Activated CD4-positive, alpha-beta T cell treated with anti-CD3 and anti-CD28 coated beads, Interleukin-2, amount 50 U/mL, for 16 hours (primary cell): ENCODE results near the gene FGF2.
"Not testable (repeated sequence)": the region's sequence is repeated elsewhere in the genome, so short reads cannot be mapped to it uniquely, and the experiment has no call there.

Experiments used
- DNase-seq: peaks from one replicate; pipeline ENCODE4 v3.0.0-alpha.2; 2020

FGF2 gene

GRCh38 chr4:122849789-122850188 lies 23.2 kb downstream of the FGF2 start:
- not testable (repeated sequence) for DNase-seq

GRCh38 chr4:122851568-122851967 lies 24.9 kb downstream of the FGF2 start:
- DNase-seq, result no peak

DNA sequence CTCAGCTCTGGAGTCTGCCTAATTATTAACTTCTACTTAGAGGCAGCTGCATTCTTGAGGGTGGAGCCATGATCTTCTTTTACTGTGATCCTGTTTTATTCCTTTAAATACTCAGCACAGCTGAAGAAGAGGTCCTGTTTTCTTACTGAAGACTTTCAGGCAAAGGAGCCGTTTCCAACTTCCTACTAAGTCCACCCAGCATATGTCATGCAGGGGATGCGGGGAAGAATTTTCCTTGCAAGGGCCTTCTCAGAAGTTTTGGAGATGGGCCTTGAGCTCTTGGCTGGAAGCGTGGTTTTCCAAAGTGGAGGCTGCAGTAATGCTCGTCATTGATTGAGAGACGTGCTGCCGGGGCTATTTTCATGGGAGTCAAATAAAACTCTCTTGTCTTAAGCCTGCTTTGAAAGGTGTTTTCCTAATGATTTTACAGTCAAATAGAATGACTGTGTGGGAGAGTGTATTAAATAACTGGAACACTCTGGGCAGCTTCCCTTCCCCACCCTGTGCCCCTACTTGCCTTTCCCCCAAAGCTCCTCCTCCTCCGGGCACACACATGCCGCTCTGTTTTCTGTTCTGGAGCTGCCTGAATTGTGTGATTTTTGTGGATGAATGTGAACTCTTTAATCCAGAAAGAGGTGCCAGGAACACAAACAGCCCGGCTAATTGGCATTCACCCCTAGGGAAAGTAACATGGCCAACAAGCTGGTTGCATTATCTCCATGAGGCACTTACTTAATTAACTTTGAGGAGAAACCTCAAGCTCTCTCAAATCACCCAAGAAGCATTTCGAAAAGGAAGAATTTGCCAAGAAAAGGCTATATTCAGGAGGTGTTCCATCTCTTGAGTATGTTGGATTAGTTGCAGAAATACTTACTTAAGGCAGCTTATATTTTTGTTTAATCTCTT lies 28.1 kb downstream of the FGF2 start:
- no peak for DNase-seq

DNA sequence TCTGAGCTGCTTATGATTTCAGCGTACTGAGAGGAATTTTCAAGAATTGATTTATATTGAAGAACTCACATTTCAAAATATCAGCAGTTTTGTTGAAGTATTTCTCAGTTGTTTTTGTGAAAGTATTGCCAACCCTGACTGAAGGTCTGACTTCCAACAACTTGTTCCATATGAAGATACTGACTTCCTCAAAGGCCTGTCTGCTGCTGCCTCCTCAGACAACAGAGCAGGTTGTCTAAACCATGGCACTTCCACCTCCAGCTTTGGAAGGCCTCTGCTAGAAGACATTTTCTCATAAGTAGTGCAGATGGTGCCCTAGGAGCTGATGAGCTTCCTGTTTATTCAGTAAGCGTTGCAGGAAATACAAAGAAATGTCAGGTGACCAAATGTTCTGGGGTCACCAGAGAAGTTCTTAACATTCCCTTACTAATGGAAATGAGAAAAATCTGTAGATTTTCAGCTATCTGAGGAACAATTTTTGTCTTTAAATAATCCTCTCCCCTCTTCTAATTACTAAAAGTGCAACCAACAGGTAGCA lies 28.8 kb downstream of the FGF2 start:
- DNase-seq, result no peak

DNA sequence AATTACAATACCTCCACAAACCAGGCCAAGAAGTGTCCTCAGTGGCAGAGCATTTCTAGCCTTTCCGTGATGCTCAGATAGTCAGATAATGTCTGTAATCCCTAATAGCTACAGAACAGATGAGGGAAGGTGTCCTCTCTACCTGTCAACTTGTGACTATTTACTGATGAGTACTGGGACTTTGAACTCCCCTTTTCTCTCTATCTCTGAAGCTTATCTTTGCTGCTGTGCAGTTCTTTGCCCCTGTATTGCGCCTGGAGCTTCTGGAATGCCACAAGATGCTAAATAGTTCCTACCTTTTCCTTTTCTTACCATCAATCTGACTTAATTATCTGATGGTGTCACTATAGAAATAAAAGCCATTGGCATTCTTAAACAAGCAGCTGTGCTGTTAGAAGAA lies 30.5 kb downstream of the FGF2 start:
- DNase-seq, result no peak

- no peak for DNase-seq
These were observed 32.1 kb downstream of the FGF2 start for GRCh38 chr4:122858705-122859104.

DNA sequence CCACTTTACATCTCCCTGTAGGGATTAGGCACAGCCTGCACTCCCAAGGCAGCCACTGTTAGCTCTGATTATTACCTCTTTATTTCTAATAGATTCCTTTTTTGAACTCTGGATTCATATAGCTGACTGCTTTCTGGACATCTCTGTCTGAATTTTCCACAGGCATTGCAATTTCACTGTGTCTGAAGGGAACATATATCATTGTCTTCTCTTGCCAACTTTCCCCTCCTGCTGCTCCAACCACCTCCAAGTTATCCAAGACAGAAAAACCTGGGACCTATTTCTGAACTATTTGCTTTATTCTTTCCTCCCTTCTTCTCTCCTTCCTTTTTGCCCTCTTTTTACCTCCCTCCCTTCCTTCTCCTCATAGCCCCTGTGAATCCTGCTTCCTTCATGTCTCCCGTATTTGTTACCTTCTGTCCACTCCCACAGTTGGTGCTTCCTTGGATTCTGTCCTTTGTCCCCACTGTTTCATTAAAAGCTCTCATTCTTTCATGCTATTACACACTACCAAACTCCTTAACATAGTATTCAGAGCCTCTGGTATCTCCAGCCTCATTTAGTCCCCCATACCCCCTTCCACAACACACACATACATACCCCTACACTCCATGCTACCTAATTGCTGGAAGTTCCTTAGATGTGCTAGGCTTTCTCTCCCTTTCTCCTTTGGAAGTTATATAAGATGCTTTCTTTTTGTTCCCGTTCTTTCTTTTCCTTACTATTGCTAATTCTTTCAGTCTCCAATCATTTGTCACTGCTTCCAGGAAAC lies 34.7 kb downstream of the FGF2 start:
- DNase-seq, result no peak

- DNase-seq, result no peak
These were observed 37.0 kb downstream of the FGF2 start for GRCh38 chr4:122863639-122864038.

GRCh38 chr4:122865425-122865824 lies 38.8 kb downstream of the FGF2 start:
- no peak for DNase-seq

DNA sequence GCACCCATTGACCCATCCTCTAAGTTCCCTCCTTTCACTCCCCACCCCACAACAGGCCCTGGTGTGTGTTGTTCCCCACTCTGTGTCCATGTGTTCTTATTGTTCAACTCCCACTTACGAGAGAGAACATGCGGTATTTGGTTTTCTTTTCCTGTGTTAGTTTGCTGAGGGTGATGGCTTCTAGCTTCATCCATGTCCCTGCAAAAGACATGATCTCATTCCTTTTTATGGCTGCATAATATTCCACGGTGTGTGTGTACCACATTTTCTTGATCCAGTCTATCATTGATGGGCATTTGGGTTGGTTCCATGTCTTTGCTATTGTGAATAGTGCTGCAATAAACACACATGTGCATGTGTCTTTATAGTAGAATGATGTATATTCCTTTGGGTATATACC lies 41.6 kb downstream of the FGF2 start:
- not testable (repeated sequence) for DNase-seq

- DNase-seq, result no peak
These were observed 46.5 kb downstream of the FGF2 start for GRCh38 chr4:122873146-122873545.

DNA sequence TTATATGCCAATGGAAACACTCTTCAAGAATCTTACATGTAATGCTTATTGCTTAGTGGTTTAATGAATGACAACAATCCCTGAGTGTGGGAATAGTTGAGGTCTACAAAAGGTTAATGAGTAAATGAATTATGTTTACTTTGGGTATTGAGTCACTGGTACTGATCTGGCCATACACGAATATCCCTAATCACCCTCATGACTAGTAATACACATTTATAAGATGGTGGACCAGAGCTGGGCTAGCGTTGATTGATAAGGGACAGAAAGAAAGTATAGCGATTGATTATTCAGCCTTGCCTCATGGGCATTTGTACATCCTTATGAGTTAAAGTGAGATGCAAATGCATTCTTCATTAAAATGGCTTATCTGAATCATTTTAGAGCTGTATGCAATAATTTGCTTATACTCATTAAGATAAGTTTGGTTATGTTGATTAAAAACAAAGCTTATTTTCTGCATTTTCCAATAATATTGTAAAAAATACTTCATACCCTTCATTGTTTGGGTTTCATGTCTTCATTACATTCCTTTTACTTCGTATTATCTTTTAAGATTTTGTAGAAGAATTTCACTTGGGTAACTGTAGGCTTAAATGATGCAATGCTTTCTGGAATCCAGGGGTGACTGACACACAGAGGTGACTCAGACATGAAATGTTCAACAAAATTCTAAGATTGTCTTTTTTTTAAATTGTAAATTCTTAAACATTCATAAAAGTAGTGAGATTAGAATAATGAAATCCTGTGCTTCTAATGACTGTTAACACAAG lies 47.4 kb downstream of the FGF2 start:
- no peak for DNase-seq

DNA sequence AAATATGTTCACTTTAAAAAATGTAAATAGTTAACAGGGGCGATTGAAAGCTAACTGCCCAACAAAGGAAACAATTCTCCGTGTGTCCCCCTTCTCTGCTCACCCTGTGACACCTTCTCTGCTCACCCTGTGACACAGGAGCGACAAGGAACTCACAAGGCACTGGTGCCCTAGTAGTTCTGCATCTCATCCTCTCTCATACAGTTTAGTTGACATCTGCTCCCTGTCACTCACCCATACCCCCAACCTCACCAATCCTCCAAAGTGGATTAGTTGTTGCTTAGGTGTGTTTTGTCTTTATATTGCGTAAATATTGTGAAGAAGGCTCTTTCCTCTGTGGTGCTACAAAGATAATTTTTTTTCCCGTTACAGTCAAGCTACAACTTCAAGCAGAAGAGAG lies 49.3 kb downstream of the FGF2 start:
- no peak for DNase-seq

DNA sequence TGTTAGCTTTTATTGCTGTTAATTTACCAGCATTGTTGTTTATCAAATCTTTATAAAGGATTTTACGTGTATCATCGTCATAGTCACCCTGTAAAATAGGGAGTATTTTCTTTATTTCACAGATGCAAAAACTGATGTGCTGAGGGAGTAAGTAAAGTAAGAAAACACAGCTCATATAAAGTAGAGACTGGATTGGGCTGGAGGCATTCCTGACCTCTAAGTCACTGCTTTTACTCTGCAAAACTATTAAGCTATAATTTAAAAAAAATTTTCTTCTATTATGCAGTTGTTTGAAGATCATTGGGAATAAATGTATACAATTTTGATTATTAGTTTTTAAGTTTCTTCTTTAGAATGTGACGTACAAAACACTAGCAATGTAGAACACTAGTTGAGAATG lies 49.8 kb downstream of the FGF2 start:
- no peak for DNase-seq

GRCh38 chr4:122879001-122879400 lies 52.4 kb downstream of the FGF2 start:
- no peak for DNase-seq

DNA sequence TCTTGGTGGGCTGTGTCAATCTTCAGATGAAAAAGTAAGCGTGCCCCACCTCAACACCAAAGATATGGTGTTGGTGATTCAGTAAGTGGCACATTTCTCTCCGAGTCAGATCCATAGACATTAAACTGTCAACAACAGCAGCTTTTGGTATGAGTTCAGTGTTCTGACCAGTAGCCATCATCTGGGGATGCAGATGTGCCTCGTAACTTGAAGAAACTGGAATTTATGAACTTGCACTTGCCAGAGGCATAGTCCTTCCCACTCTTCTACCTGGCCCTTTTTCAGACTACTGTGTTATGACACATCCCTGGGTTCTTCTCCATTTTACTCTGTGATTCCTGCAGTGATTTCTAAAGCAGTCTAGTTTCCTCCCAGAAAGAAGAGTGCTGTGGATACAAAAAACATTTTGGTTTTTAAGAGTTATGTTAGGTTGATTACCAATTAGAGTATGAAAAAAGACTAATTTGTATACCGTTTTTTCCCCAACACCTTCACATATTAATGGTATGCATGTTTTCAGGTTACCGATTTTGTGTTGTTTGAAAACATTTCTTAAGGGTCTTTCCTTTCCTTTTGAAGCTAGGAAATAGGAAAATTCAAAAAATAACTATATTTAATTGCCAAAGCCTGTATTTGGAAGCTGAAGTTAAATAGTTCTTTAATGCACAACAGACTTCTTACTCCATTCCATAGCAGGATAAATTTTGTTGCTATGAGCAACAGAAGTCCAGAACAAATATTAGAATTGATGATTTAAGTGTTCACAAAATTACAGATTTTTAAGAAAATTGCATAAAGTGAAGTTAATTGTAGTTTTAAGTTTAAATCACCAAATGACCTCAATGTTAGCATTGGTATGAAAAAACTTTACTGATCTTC lies 56.5 kb downstream of the FGF2 start:
- no peak for DNase-seq

DNA sequence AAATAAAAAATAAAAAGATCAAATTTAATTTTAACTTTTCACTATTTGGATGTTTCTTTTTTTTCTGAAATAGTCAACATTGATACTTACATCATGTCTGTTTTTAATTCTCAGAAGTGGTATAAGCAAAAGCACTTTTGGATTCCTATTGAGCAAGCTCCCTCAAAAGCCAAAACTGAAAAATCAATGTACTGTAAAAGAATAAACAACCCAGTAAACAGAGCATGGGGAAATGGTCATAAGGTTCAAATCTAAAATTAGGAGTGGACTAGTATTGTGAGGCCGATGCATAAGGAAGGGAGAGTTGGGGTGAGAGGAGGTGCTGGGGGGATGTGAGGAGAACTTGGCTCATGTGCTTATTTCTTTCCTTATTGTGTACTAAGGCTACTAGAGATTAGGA lies 57.9 kb downstream of the FGF2 start:
- no peak for DNase-seq

- DNase-seq, result no peak
These were observed 63.1 kb downstream of the FGF2 start for GRCh38 chr4:122889726-122890125.

DNA sequence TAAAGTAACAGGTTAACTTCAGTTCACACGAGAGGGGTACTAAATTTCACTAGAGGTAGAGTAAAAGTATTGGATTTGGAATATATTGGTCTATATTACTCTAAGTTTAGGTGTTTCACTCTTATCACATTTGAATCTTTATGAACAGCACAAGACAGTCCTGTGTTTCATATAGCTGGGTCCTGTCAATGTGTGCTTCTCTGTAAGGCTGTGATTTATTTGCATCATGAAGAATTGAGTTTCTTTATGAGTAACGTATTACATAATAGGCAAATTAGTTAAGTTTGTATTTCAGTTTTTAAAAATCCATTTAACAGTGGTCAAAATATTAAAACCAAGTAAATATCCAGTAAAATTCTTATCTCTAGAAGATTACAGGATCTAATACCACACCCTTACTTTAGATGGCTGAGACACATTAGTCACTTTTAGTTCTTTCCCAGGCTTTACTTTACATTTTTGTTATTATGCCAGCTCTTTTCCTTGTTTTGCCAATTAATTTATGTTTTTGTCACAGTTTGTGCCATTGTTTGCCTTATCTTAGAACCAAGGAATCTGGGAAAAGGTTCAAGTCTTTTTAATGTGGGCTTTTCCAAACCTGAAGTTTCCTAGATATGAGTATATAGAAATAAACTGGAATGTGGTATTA lies 63.6 kb downstream of the FGF2 start:
- no peak for DNase-seq

DNA sequence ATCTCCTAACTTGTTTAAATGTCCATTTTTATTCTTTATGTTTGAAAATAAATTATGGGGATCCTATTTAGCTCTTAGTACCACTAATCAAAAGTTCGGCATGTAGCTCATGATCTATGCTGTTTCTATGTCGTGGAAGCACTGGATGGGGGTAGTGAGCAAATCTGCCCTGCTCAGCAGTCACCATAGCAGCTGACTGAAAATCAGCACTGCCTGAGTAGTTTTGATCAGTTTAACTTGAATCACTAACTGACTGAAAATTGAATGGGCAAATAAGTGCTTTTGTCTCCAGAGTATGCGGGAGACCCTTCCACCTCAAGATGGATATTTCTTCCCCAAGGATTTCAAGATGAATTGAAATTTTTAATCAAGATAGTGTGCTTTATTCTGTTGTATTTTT lies 68.2 kb downstream of the FGF2 start:
- no peak for DNase-seq

GRCh38 chr4:122895336-122895995 lies 68.8 kb downstream of the FGF2 start:
- DNase-seq, result no peak
